ENCODE measurements around the gene CLEC16A.

- TF ChIP-seq, protein P1, sequence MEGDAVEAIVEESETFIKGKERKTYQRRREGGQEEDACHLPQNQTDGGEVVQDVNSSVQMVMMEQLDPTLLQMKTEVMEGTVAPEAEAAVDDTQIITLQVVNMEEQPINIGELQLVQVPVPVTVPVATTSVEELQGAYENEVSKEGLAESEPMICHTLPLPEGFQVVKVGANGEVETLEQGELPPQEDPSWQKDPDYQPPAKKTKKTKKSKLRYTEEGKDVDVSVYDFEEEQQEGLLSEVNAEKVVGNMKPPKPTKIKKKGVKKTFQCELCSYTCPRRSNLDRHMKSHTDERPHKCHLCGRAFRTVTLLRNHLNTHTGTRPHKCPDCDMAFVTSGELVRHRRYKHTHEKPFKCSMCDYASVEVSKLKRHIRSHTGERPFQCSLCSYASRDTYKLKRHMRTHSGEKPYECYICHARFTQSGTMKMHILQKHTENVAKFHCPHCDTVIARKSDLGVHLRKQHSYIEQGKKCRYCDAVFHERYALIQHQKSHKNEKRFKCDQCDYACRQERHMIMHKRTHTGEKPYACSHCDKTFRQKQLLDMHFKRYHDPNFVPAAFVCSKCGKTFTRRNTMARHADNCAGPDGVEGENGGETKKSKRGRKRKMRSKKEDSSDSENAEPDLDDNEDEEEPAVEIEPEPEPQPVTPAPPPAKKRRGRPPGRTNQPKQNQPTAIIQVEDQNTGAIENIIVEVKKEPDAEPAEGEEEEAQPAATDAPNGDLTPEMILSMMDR (IDR thresholded peaks at IDR 0.05; ENCODE audit: low read depth, low read length, poor library complexity, severe bottlenecking), result no peak
- no peak for TF ChIP-seq EZH2phosphoT487 (IDR thresholded peaks at IDR 0.05; ENCODE audit: borderline replicate concordance, low read length)
These were observed 179.3 kb downstream of the CLEC16A start for GRCh38 chr16:11123666-11124065.
